Gastrocnemius medialis (tissue), 4 donors: ENCODE measurements around the gene ABCB10. TPM values are rescaled to one million over a fixed set of nuclear protein-coding genes. Genes with fewer than 3 reads are reported as not detected.

Source experiments
- ATAC-seq, 2 donors: fragments of 150-250 bp; one replicate each; pipeline ENCODE4 v1.9.1; 2016
- DNase-seq, 2 donors: peaks; one replicate each; pipeline ENCODE4 v3.0.0-alpha.2; 2019
- H3K27ac ChIP-seq, 4 donors: fragments of 200-600 bp; sonication (generic); 1 replicate in 1 of 4; 2 replicates in 3 of 4; pipeline ENCODE4 v1.5.1; 2016 to 2018; ENCODE audit warnings: mild to moderate bottlenecking in 2 of 4, moderate library complexity in 1 of 4
- H3K27me3 ChIP-seq, 3 donors: fragments of 200-600 bp; sonication (generic) in 2 of 3; 1 replicate in 1 of 3; 2 replicates in 2 of 3; pipeline versions ENCODE4 v1.5.1 to v1.6.0; 2016 to 2019; ENCODE audit warnings: mild to moderate bottlenecking in 1 of 3, moderate library complexity in 1 of 3
- H3K36me3 ChIP-seq, 2 donors: fragments of 200-600 bp; sonication (generic) in 1 of 2; one replicate each; pipeline ENCODE4 v1.5.1; 2017 to 2018
- H3K4me1 ChIP-seq, 2 donors: fragments of 200-600 bp; sonication (generic) in 1 of 2; one replicate each; pipeline ENCODE4 v1.5.1; 2016 to 2017; ENCODE audit warnings: mild to moderate bottlenecking in 2 of 2
- H3K4me3 ChIP-seq, 4 donors: fragments of 200-600 bp; sonication (generic) in 3 of 4; 1 replicate in 1 of 4; 2 replicates in 3 of 4; pipeline ENCODE4 v1.5.1; 2016 to 2019; ENCODE audit warnings: mild to moderate bottlenecking in 2 of 4
- H3K9me3 ChIP-seq, 3 donors: fragments of 200-600 bp; sonication (generic) in 2 of 3; 1 replicate in 1 of 3; 2 replicates in 2 of 3; pipeline ENCODE4 v1.5.1; 2016 to 2019
- CTCF ChIP-seq, 5 experiments: fragments of 450-650 bp in 3 of 5; fragments of 200-600 bp in 2 of 5; sonication (generic) in 2 of 5; IDR thresholded peaks in 4 of 5; conservative IDR thresholded peaks in 1 of 5; 1 replicate in 4 of 5; 2 replicates in 1 of 5; pipeline ENCODE4 v1.5.1; 2016 to 2019; ENCODE audit warnings: antibody characterized with exemption in 5 of 5, mild to moderate bottlenecking in 3 of 5, moderate library complexity in 3 of 5
- POLR2A ChIP-seq, 2 donors: fragments of 450-650 bp; IDR thresholded peaks; one replicate each; pipeline ENCODE4 v1.6.1; 2017; ENCODE audit warnings: antibody characterized with exemption in 2 of 2, mild to moderate bottlenecking in 2 of 2, moderate library complexity in 2 of 2
- in situ Hi-C, 4 donors: fragments of 200-750 bp; cut with MboI; loops; one replicate each; pipeline versions ENCODE4 v1.15.0 to v1.8.0; 2017; ENCODE audit warnings: low sequenced_read_pairs in 4 of 4
- intact Hi-C: fragments of 100-400 bp; cut with DNase I; formaldehyde crosslinking; loops from one replicate; pipeline ENCODE4 v1.15.1; 2023; ENCODE audit warnings: low total_unique reads
- total RNA-seq, 4 donors: library from RNA; depleted of rRNA; stranded (reverse); fragments of >200 nt; gene quantifications; one replicate each; pipeline versions ENCODE4 v1.1.0 to v1.2.3, GENCODE V29; 2016

The ABCB10 gene
- total RNA-seq, 4 donors from 2014 or later: 14.5 to 29.9 (median 19.3) TPM

GRCh38 chr1:229506633-229507032 is 51.9 kb downstream of the ABCB10 start:
- ATAC-seq: no peak
- intact Hi-C loops: no loop called here
- H3K9me3 ChIP-seq: no peaks in the 10 kb centered on the region
- peaks cover 18 to 21% of the 10 kb centered on the region in 2 donors for H3K4me1 ChIP-seq
- in situ Hi-C loops: loop anchor here in 1 of 4 donors (10.0 kb wide), 1 partner anchor 242 kb away; no protein-coding TSS in a partner anchor
- H3K36me3 ChIP-seq: peaks cover 0 to 6% of the 10 kb centered on the region in 2 donors
- peak overlapping the region in 1 of 4 donors; percentile 88 for H3K4me3 ChIP-seq
- TF ChIP-seq CTCF (IDR thresholded peaks at IDR 0.05 in 4 of 5, conservative IDR thresholded peaks at IDR 0.05 in 1 of 5): no peak
- no peak for TF ChIP-seq POLR2A (IDR thresholded peaks at IDR 0.05)
- no peak for DNase-seq
- H3K27me3 ChIP-seq: no peaks in the 10 kb centered on the region
- peak overlapping the region in 2 of 4 donors; percentile 88 to 94 for H3K27ac ChIP-seq

GRCh38 chr1:229495782-229496181 is 62.7 kb downstream of the ABCB10 start:
- in situ Hi-C loops: no loop called here

GRCh38 chr1:229487181-229487580 is 71.3 kb downstream of the ABCB10 start:
- TF ChIP-seq CTCF (IDR thresholded peaks at IDR 0.05 in 4 of 5, conservative IDR thresholded peaks at IDR 0.05 in 1 of 5): no peak
- TF ChIP-seq POLR2A (IDR thresholded peaks at IDR 0.05): no peak
- no peak for ATAC-seq
- Histone ChIP-seq H3K27me3 (no peaks in the 10 kb centered on the region), H3K27ac (no peak overlapping the region), H3K36me3 (peaks cover 0 to 87% of the 10 kb centered on the region in 2 donors), H3K9me3 (no peaks in the 10 kb centered on the region), H3K4me3 (no peak overlapping the region), H3K4me1 (no peaks in the 10 kb centered on the region)
- intact Hi-C loops: no loop called here
- in situ Hi-C loops: no loop called here
- DNase-seq: no peak

More at GRCh38 chr1:229495782-229496181, 62.7 kb downstream of the ABCB10 start:
- ATAC-seq (no peak), DNase-seq (no peak)
- Histone ChIP-seq H3K36me3 (peaks cover 0 to 91% of the 10 kb centered on the region in 2 donors), H3K27ac (no peak overlapping the region), H3K4me3 (no peak overlapping the region), H3K4me1 (no peaks in the 10 kb centered on the region), H3K27me3 (no peaks in the 10 kb centered on the region), H3K9me3 (no peaks in the 10 kb centered on the region)
- intact Hi-C loops: no loop called here
- TF ChIP-seq CTCF (IDR thresholded peaks at IDR 0.05 in 4 of 5, conservative IDR thresholded peaks at IDR 0.05 in 1 of 5) (no peak), POLR2A (IDR thresholded peaks at IDR 0.05) (no peak)

GRCh38 chr1:229485318-229485717 is 73.2 kb downstream of the ABCB10 start:
- in situ Hi-C loops (no loop called here), intact Hi-C loops (no loop called here)
- DNase-seq (no peak), ATAC-seq (no peak)
- Histone ChIP-seq H3K36me3 (peaks cover 0 to 81% of the 10 kb centered on the region in 2 donors), H3K4me3 (no peak overlapping the region), H3K27ac (no peak overlapping the region), H3K27me3 (no peaks in the 10 kb centered on the region), H3K4me1 (no peaks in the 10 kb centered on the region), H3K9me3 (no peaks in the 10 kb centered on the region)
- TF ChIP-seq POLR2A (IDR thresholded peaks at IDR 0.05): no peak

GRCh38 chr1:229482511-229482910 is 76.0 kb downstream of the ABCB10 start:
- no peaks in the 10 kb centered on the region for H3K9me3 ChIP-seq
- H3K36me3 ChIP-seq: peaks cover 0 to 71% of the 10 kb centered on the region in 2 donors
- ATAC-seq (no peak), DNase-seq (no peak)
- H3K4me3 ChIP-seq: no peak overlapping the region
- no peak overlapping the region for H3K27ac ChIP-seq
- no peaks in the 10 kb centered on the region for H3K4me1 ChIP-seq
- intact Hi-C loops: loop anchor here (1.0 kb wide), 1 partner anchor 224 kb away; no protein-coding TSS in a partner anchor
- TF ChIP-seq CTCF (IDR thresholded peaks at IDR 0.05 in 4 of 5, conservative IDR thresholded peaks at IDR 0.05 in 1 of 5): no peak
- TF ChIP-seq POLR2A (IDR thresholded peaks at IDR 0.05): no peak
- no peaks in the 10 kb centered on the region for H3K27me3 ChIP-seq
- in situ Hi-C loops: loop anchor here (5.0 kb wide), 1 partner anchor 225 kb away; no protein-coding TSS in a partner anchor
